GM19397 (cell line): ENCODE results near the gene SNTG2.

Experiments used
- ATAC-seq: cut with Tn5 transposase; IDR thresholded peaks from one replicate; pipeline ENCODE4 v1.9.1; 2021; ENCODE audit warnings: mild to moderate bottlenecking, moderate library complexity; ENCODE audit not compliant: unreplicated experiment

SNTG2 gene

DNA sequence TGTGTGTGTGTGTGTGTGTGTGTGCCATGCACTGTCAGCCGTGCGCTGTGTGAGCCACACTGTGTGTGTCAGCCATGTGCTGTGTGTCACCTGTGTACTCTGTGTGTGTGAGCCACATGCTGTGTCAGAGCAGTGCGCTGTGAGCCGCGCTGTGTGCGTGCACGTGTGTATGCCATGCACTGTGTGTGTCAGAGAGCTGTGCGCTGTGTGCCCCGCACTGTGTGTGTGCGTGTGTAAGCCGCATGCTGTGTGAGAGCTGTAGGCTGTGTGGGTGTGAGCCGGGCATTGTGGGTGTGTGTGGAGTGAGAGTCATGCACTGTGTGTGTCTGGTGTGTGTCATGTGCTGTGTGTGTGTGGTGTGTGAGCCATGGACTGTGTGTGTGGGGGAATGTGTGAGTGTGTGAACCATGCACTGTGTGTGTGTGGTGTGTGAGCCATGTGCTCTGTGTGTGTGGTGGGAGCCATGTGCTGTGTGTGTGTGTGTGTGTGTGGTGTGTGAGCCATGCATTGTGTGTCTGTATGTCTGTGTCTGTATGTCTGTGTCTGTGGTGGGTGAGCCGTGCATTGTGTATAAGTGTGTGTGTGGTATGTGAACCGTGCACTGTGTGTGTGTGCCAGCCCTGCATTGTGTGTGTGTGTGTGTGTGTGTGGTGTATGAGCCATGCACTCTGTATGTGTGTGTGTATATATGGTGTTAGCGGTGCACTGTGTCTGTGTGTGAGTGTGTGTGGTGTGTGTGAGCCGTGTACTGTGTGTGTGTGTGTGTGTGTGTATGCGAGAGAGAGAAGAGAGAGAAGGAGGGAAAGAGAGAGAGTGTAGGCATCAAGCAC is 356.3 kb downstream of the SNTG2 start:
- no peak for ATAC-seq

DNA sequence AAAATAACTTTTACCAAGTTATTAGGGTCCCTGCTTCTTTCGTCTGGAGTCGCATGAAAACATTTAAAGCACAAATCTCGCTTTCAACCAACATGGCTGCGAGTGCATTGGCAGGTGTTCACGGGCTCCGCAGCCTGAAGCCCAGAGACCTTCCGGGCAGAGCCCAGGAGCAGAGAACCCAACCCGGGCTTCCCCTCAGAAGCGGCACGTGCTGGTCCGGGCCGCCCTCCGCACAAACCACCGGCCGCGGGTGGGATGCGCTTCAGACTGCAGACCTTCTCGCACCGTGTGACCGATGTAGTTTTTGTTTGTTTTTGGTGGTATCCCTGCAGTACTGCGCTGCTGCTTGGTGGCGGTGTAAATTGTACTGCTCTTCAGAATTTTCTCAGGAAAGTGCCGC is 357.0 kb downstream of the SNTG2 start:
- ATAC-seq, result no peak

DNA sequence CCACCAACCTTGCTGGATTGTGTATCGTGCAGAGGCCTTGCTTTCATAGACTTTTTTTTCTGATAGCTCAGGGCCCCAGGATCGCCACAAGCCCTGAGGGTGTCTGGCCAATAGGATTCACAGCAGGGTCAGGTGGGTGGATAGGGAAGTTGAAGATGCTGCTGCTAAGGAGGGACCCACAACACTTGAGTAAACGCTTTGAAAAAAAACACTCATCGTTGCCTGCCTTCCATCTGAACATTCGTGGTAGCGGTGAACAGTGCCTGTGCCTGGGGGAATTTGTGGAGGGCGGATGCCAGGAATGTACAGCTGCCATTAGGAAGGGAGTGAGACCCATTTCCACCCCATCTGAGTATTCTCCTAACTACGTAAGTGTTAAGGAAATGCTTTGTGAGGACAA is 358.0 kb downstream of the SNTG2 start:
- no peak for ATAC-seq

DNA sequence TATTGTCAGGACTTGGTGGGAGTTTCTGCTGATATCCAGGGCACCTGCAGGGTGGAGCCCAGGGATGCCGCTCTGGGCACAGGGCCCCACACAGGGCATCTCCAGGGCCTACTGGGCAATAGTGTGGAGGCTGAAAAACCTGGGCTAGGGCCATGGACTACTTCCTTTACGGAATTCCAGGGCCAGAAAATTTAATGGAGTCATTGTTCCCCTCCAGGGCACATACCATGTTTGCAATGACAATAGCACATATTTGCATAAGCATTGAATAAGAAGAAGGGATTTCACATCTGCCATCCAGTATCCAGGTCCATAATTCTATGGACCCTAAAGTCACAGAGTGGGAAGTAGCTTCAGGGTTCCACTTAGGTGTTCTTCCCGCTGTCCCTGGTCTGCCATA is 358.9 kb downstream of the SNTG2 start:
- ATAC-seq, result no peak

DNA sequence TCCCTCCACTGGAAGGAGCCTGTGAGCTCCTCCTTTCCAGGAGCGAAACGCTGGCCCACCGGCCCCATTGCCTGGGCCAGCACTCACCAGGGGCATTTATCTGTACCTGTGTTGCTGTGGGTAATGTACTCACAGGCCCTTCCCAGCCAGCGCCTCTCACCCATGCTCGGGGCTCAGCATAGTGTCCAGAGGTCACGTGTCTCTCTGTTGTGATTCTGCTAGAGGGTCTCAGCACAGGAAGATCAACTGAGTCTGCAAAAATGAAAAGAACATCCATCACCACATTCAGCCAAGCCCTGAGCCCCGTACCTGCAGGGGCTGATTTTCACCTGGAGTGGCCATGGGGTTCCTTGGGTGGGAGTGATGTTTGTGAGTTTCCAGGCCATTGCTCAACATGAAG is 359.6 kb downstream of the SNTG2 start:
- ATAC-seq, result no peak

DNA sequence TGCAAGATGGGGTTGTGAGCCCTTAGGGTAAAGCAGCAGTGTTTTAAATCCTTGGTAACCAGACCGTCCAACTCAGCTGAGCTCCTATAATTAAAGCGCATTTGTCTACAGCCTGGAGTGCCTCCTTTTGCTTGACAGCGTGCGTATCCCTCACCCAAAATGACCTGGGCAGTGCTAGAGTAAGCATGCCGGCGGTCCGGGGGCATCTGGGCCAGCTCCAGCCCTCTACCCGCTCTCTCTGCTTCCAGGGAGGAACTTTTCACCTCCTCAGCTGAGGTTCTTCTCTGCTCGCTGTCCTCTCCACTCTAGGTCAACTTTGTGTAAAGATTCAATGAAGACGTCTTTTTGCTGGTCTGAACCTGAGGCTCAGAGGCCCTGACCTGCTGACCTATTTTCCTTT is 360.2 kb downstream of the SNTG2 start:
- ATAC-seq, result no peak

DNA sequence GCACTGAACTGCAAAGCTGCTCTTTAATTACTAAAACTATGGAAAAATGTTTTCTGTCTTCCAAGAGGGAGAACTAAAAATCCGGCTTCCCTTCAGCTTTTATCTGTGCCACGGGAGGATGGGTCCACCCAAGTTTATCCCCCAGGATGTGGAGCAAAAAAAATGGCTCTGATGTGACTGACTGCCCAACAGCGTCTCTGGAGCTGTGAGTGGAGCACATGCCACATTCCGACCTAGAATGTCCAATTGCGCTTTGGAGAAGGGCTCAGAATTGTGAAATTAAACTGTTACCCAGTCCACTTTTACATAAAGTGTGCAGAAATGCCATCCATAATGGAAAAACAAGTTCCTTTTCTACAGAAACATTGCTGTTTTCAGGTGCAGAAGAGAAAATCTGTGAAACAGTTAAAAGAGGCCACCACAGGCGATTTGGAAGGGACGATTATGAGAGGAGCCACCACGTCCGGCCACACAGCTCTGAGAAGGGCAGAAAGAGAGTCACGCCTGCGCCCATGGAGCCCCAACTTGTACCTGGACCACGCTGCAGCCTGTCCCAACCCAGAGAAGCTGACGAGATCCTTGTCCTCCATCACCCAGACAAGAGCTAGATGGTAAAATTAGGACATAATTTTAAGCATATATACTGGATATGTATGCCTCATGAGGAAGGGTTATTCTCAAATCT is 362.7 kb downstream of the SNTG2 start:
- ATAC-seq, result no peak

DNA sequence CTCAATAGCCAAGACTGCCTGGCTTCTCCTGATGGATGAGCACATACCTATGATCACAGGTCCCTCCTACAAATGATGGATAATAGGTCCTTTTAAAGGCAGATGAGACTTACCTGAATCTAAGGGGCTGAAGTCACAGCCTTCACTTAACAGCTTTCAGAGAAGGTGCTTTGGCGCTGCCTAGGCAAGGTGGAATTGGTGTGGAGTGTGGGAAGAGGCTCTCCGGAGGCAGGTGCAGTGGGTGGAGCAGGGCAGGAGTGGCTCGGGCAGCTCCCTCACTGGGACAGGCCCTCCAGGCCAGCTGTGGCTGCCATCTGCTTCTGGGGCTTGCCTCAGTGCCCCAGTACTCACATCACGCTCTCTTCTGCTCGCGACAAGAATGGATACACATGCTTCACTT is 363.6 kb downstream of the SNTG2 start:
- ATAC-seq, result no peak

DNA sequence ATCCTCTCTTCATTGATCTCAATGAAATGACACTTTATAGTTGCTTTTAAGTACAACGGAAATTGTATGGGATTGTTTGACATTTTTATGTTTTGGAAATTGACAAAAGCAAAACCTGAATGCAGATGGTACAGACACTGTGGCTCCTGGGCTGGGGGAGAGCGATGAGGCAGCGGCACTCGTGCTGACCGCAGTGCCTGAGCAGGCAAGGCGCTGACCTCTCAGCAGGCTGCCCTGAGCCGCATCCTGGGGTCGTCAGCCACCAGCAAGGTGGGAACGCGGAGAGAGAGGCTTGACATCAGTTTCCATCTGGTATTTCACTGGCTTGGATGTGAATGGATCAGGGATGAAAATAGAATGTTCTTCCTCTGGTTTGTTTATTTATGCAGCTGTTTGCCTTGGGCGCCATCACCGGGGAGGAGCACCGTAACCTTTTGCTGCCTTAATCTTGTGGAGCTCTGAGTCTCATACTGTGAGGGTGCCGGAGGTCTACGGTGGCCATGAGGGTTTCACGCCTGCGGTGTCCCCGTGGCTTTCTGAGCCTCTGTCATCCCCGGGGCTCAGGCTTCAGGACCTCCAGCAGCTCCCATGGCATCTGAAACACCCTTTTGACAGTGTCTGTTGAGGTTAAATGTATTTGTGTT is 367.8 kb downstream of the SNTG2 start:
- ATAC-seq, result no peak

DNA sequence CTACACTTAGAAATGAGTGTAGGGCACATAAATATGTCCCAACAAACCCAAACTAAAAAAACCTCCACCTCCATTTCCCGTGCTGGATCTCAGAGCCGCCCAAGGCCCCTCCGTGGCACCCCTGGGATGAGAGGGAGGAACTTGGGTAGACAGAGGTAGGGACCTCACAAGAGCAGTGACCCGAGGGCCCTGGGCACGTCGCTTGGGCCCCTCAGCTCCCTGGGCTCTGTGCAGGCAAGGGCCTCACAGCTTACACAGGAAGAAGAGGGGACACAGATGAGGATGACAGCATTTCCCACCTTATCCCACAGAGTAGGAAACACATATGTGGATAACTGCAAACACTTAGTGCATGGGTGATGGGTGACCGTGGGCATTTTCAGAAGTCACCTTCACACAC is 368.7 kb downstream of the SNTG2 start:
- no peak for ATAC-seq

DNA sequence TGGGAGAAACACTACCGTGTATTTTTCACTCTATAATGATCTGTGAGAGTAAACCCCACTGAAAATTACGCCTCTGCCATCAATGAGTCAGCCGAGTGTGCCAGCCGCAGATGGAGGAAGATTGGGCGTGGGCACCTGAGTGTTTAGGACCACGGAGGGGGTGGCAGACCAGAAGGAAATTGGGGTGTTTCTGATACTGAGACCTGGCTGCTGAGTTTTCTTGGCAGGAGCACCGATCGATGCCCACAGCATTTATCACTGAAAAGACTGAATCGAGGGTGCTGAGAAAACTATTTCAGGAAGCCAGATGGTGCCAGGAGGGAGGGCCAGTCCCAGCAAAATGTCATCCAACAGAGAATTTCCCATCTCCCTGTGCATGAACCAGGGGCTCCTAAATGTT is 370.7 kb downstream of the SNTG2 start:
- no peak for ATAC-seq

DNA sequence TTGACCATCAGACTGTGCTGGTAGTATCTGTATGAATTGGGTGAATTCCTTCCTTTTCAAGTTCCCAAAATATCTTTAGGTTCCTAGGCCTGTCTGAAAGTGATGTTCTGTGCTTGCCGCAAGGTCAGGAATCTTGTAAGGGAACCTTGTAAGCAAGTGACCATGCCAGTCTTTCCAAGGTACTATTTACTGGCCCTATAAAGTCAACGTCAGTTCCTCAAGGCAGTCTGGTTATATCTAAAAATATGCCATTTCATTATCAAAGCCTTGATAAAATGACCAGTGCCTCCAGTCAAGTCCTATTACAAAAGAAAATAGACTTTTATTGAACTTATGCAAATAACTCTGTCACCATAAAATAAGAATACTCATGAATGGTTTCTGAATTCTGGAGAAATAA is 374.2 kb downstream of the SNTG2 start:
- no peak for ATAC-seq

DNA sequence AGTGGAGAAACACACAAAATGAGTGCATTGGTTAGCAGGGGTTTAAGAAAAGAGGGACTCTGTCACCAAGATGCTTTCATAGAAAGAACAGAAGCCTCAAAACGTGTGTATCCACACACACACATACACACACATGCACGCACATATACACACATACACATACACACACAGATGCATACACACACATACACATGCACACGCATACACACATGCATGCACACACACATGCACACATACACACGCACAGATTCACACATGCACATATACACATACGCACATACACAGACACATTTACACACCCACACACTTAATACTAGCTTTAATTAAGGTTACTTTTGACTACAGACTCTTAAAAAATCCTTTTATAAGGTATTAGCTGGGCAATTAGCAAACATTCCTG is 378.0 kb downstream of the SNTG2 start:
- ATAC-seq, result no peak

DNA sequence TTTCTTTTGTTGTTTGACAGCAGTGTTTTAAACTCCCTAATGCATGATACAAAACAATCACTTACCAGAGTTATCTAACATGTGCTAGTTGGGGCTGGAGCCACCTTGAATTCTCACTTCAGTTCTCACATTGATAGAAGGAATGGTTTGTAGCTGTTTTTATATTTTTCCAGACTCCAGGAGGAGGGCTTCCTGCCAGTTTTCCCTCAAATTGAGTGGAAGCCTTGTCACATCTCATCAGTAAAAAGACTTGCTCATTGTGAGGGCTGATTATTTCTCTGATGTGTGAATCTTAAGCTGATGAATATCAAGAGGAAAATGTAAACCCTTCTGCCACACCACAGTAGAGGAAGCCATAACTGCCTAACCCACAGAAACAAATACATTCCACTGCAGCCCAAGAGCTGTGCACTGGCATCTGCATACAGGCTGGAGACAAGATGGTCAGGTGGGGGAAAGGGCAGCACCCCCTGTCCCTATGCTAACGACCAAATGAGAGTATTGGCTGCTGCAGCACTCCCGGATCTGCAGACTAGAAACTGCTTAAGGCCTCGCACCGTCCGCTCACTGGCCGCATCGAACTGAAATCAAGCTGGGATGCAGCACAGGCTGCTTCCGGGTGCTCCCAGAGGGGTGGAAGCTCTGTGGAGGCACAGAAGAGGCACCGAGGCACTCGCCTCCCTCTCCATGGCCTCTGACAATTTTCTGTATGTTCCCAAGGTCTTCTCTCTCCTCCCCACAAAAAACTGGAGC is 388.9 kb downstream of the SNTG2 start:
- ATAC-seq, result no peak

DNA sequence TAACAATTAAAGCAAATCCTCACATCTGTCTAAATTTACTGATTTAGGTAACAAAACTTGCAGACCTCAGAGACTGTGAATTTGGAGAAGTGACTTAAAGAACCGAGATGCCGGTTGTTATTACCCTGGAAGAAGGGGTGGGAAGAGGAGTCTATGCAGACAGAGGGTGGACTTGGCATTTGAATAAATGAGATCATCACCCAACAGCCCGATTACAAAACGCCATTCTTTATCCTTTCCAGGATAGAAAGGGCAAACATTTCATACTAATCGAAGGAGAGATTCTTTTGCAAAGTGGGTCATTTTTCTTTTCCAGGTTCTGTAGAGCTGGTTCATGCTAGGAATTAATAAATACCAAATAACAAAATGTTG is 389.5 kb downstream of the SNTG2 start:
- ATAC-seq, result no peak

DNA sequence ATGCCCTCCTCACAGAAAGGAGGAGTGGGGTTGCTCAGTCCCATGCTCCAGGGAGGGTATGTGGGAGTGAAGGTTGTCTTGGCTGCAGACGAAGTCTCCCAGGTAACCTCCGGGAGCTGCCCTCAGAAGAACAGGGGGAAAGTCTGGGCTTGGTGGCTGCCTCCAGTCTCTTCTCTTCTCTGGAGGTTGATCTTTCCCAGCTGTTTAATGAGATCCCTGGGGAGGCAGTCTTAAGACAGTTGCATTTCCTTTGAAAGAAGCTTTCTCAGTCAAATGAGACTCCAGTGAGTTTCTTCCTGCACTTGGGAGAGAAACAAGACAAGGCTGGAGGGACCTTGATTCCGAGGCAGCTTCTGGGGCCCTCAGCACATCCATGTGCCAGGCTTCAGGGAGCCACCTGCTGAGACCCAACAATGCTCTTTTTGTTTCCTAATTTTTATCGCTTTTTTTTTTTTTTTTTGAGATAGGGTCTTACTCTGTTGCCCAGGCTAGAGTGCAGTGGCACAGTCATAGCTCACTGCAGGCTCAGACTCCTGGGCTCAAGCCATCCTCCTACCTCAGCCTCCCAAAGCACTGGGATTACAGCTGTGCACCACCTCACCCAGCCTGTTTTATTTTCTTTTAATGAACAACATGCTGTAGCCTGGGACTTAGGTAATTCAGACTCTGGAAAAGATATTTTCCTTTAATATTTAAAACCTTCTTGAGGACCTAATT is 390.9 kb downstream of the SNTG2 start:
- ATAC-seq, result no peak

DNA sequence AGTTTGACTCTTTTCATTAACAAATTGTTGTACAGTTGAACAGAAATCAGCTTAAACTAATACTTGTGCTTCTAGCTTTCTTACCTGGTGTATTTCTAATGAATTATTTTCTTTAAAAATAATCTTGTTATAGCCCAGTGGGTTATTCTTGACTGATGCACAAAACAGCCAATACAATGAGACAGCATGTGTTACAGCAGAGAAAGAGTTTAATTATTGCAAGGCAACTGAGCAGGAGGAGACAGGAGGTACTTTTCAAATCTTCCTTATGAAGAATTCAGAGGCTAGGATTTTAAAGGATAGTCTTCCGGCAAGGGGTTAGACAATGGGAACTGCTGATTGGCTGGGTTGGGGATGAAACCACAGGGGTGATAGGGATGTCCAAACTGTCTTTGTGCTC is 398.1 kb downstream of the SNTG2 start:
- no peak for ATAC-seq

DNA sequence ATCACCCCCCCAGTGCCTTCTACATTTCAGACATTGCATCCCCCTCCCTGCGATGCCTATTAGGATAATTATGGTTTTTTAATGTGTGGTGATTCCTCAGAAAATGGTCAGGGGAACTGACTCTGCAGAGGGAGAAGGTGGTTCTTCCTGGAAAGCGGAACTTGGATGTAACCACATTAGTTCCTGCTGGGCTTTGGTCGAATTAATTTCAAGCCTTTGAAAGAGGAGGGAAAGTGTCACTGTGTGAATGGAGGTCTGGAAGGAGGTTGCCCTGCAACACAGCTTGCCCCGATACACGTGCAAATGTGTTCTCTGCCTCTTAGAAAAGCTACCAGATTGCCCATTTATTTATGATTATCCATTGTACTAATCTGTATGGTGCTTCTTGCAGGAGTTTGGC is 399.5 kb downstream of the SNTG2 start:
- ATAC-seq, result no peak

DNA sequence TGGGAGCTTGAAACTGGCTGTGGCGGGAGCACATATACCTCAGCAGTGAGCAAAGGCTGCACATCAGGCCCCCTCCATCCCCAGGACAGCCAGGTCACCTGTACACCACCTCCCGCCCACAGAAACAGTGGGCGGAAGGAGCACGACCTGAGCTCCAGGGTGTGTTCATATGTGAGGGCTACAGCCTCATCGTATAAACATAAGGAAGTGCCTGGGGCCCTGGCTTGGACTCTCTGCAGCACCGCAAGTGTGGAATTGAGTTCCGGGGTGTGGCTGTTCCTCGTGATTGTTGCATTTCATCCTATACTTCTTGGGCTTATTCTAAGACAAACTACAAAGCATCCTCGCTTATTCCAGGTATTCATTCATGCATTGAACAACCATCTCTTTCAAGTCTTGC is 402.5 kb downstream of the SNTG2 start:
- no peak for ATAC-seq

DNA sequence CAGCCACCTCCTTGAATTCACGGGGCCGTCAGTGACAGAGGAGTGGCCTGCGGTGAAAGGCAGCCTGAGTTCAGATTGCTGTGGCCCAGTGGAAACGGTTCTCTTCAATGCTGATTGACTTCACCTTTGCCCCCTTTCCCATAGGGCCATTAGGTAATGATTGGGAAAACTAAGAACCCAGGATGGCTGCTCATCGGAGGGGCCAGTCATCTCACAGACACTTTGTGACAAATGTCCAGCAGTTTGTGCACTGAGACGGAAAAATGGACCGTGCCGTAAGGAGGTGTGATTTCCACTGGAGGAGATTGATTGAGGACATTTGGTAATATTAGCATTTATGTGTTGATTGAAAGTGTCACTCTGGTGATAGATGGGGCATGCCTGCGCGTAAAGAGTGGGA is 402.9 kb downstream of the SNTG2 start:
- ATAC-seq, result no peak

DNA sequence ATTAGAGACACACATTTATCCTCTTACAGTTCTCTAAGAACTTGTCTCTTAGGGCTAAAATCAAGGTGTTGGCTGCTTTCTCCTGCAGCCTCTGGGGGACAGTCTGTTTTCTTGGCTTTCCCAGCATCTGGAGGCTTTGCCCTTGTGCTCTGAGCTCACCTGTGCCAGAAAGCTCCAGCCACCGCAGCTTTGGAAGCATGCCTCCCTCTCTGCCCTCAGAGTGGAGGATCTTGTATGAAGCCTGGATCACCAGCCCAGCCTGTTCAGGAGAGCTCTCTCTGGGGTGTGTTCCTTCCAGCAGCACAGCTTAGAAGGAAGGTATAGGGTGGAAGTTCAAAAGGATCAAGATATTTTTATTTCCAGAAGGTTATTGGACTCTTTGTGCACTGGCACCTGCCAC is 409.5 kb downstream of the SNTG2 start:
- no peak for ATAC-seq
